ENCODE measurements around the gene AGBL3. TPM values are rescaled to one million over a fixed set of nuclear protein-coding genes. Genes with fewer than 3 reads are reported as not detected.

AGBL3 gene
- total and polyA plus RNA-seq, 2 of the 8 experiments (the other 6 are each of a cell fraction or from before 2014, with no cell fraction given): 1.1 to 1.9 TPM

- TF ChIP-seq KDM4A (IDR thresholded peaks at IDR 0.05; ENCODE audit: low read depth, low read length, severe bottlenecking): no peak
- TF ChIP-seq TBP (IDR thresholded peaks at IDR 0.05; ENCODE audit: low read depth, low read length): no peak
- no peak for TF ChIP-seq USF2 (IDR thresholded peaks at IDR 0.05; ENCODE audit: low read length)
These were observed 170.0 kb downstream of the AGBL3 start (continued) for GRCh38 chr7:135156290-135156689.

All from H1 (cell line).